GM12878 (cell line): ENCODE results near the gene NCAM1. TPM values are rescaled to one million over a fixed set of nuclear protein-coding genes. Genes with fewer than 3 reads are reported as not detected.

Experiments used
- ATAC-seq: fragments of 200-7000 bp; cut with Tn5 transposase; 3 replicates; pipeline ENCODE4 v1.9.1; 2020; ENCODE audit warnings: mild to moderate bottlenecking, moderate library complexity
- BruUV-seq: library from RNA; stranded (reverse); fragments of 400-500 nt; replicated peaks from 2 replicates; lab custom pipeline; 2021; lab: Mats Ljungman, UMichigan
- CTCF ChIA-PET: fragments of 300-600 bp; sonication (Branson Sonifier 250); formaldehyde crosslinking; extraction: SDS; loops from one replicate; lab custom pipeline; 2021; ENCODE audit warnings: inconsistent platforms; lab: Yijun Ruan, JAX
- POLR2A ChIA-PET: fragments of 350-600 bp; formaldehyde crosslinking; extraction: SDS; loops from one replicate; lab custom pipeline; 2021; ENCODE audit warnings: inconsistent platforms; lab: Charles Lee
- RAD21 ChIA-PET: fragments of 300-600 bp; sonication (Branson Sonifier 250); formaldehyde crosslinking; loops from one replicate; lab custom pipeline; 2023; ENCODE audit warnings: antibody characterized with exemption; ENCODE audit not compliant: unreplicated experiment; lab: Charles Lee
- SMC1A ChIA-PET: fragments of 300-600 bp; sonication (Branson Sonifier 250); formaldehyde crosslinking; loops from one replicate; lab custom pipeline; 2023; ENCODE audit not compliant: unreplicated experiment, uncharacterized antibody; lab: Charles Lee
- DNase-seq: peaks from one replicate; pipeline ENCODE4 v3.0.0-alpha.2; 2011; ENCODE audit warnings: low read depth, low spot score
- FAIRE-seq: peaks from 3 replicates; lab custom pipeline; 2011; peaks lifted over from hg19 to GRCh38; lab: Jason Lieb, UNC
- H2AFZ ChIP-seq: 2 replicates; pipeline ENCODE4 v1.6.0; 2011; ENCODE audit warnings: low read depth, low read length, control low read depth; ENCODE audit not compliant: control insufficient read depth
- H3K27ac ChIP-seq: 2 replicates; pipeline ENCODE4 v1.5.1; 2011; ENCODE audit warnings: control low read depth; ENCODE audit not compliant: control insufficient read depth, insufficient read depth
- H3K27me3 ChIP-seq, 2 experiments: replicated peaks in 1 of 2; 2 replicates each; pipeline versions ENCODE4 v1.6.0 to v1.6.1; 2011; ENCODE audit warnings: low read length in 1 of 2; ENCODE audit not compliant: control insufficient read depth in 2 of 2, insufficient read depth in 2 of 2
- H3K36me3 ChIP-seq, 2 experiments: 2 replicates each; pipeline ENCODE4 v1.5.1; 2011; ENCODE audit warnings: low read length in 1 of 2; ENCODE audit not compliant: control insufficient read depth in 2 of 2, insufficient read depth in 2 of 2
- H3K4me1 ChIP-seq: 2 replicates; pipeline ENCODE4 v1.6.1; 2011; ENCODE audit warnings: mild to moderate bottlenecking, low read length, moderate library complexity, mixed read lengths; ENCODE audit not compliant: control insufficient read depth, insufficient read depth
- H3K4me2 ChIP-seq: 2 replicates; pipeline ENCODE4 v1.6.0; 2011; ENCODE audit warnings: control low read depth; ENCODE audit not compliant: control insufficient read depth, insufficient read depth
- H3K4me3 ChIP-seq: fragments of 200-600 bp; sonication (generic); 2 replicates; pipeline ENCODE4 v1.5.1; 2016
- H3K79me2 ChIP-seq: 2 replicates; pipeline ENCODE4 v1.6.0; 2011; ENCODE audit warnings: low read length; ENCODE audit not compliant: control insufficient read depth, insufficient read depth
- H3K9ac ChIP-seq: 2 replicates; pipeline ENCODE4 v1.8.0; 2011; ENCODE audit warnings: low read length, control low read depth, mixed read lengths; ENCODE audit not compliant: control insufficient read depth, insufficient read depth
- H3K9me3 ChIP-seq: replicated peaks from 3 replicates; pipeline ENCODE4 v1.5.1; 2011; ENCODE audit warnings: mild to moderate bottlenecking, low read length; ENCODE audit not compliant: control insufficient read depth, insufficient read depth
- H4K20me1 ChIP-seq: 2 replicates; pipeline ENCODE4 v1.6.0; 2011; ENCODE audit not compliant: control insufficient read depth, insufficient read depth
- NKRF ChIP-seq: fragments of 450-650 bp; conservative IDR thresholded peaks from 2 replicates; pipeline ENCODE4 v1.6.1; 2017; ENCODE audit warnings: mild to moderate bottlenecking, moderate library complexity
- PKNOX1 ChIP-seq: fragments of 450-650 bp; IDR thresholded peaks from 2 replicates; pipeline ENCODE4 v1.6.1; 2016; ENCODE audit warnings: mild to moderate bottlenecking
- POU2F2 ChIP-seq: IDR thresholded peaks from 3 replicates; pipeline ENCODE4 v1.6.1; 2011; ENCODE audit warnings: low read depth, mild to moderate bottlenecking, low read length, borderline replicate concordance
- REST ChIP-seq: IDR thresholded peaks from 2 replicates; pipeline ENCODE4 v1.6.1; 2012; ENCODE audit warnings: mild to moderate bottlenecking, low read depth, low read length
- SMARCA5 ChIP-seq: fragments of 450-650 bp; IDR thresholded peaks from 2 replicates; pipeline ENCODE4 v1.6.1; 2017; ENCODE audit warnings: mild to moderate bottlenecking
- STAT3 ChIP-seq: IDR thresholded peaks from 2 replicates; pipeline ENCODE4 v1.6.1; 2011; ENCODE audit warnings: low read depth, low read length, improper control_type of control experiment
- WGBS: methylation state at CpG from one replicate; pipeline ENCODE4 v1.1.6; 2016; ENCODE audit warnings: low lambda C conversion rate; ENCODE audit not compliant: insufficient replicate concordance, insufficient coverage; ENCODE audit errors: missing lambda C conversion rate; 5-methylcytosine and 5-hydroxymethylcytosine counted together
- in situ Hi-C: fragments of 300-500 bp; cut with MboI; formaldehyde crosslinking; loops from 9 replicates; pipeline ENCODE4 v1.14.3; 2018; ENCODE audit warnings: mixed read lengths
- intact Hi-C: fragments of 100-400 bp; cut with micrococcal nuclease; formaldehyde crosslinking; loops from one replicate; pipeline ENCODE4 v1.14.2; 2022; ENCODE audit not compliant: unreplicated experiment
- polyA plus RNA-seq, 11 experiments: library from polyadenylated mRNA; depleted of rRNA in 4 of 11; unstranded in 6 of 11; stranded (reverse) in 5 of 11; fragments of >200 nt; fragmentation: Nextera tagmentation in 4 of 11; fragmentation: Illumina TruSeq in 1 of 11; extraction: Ambion mirVana in 4 of 11; extraction: Trizol in 1 of 11; gene quantifications; 1 replicate in 1 of 11; 2 replicates in 10 of 11; pipeline versions ENCODE4 v1.2.1 to v1.2.3, GENCODE V29; 2011 to 2016; ENCODE audit warnings: inconsistent platforms in 2 of 11, missing spikeins in 2 of 11, low read depth in 1 of 11
- total RNA-seq, 4 experiments: library from RNA; depleted of rRNA in 3 of 4; stranded (reverse); fragments of >200 nt in 3 of 4; fragmentation: Illumina TruSeq in 1 of 4; extraction: Trizol in 1 of 4; gene quantifications; 2 replicates each; pipeline versions ENCODE4 v1.2.1 to v1.2.3, GENCODE V29; 2013 to 2021

The NCAM1 gene
- total and polyA plus RNA-seq, 10 of the 15 experiments (the other 5 are each of a cell fraction or from before 2014, with no cell fraction given), result 0.10 to 0.23 (median 0.11) TPM; not detected in 7

- ATAC-seq (no peak), DNase-seq (no peak), FAIRE-seq (no peak)
- Histone ChIP-seq H3K9me3 (no peaks in the 10 kb centered on the region), H3K4me1 (no peaks in the 10 kb centered on the region), H3K27ac (no peak overlapping the region), H3K4me2 (no peak overlapping the region), H3K9ac (no peak overlapping the region), H4K20me1 (no peaks in the 10 kb centered on the region), H3K36me3 (no peaks in the 10 kb centered on the region), H3K4me3 (no peak overlapping the region), H3K79me2 (no peaks in the 10 kb centered on the region), H3K27me3 (no peaks in the 10 kb centered on the region), H2AFZ (no peak overlapping the region)
- intact Hi-C loops, result no loop called here
- ChIA-PET RAD21 (no interaction called here), SMC1A (interaction anchor here (0.8 kb wide), 1 partner anchor 205 kb away, joined by 3 read pairs; no protein-coding TSS in a partner anchor), POLR2A (no interaction called here), CTCF (no interaction called here)
- no peak for TF ChIP-seq REST
- no peak for TF ChIP-seq NKRF
- no peak for TF ChIP-seq STAT3
- no peak for TF ChIP-seq PKNOX1
- no peak for TF ChIP-seq POU2F2
- TF ChIP-seq SMARCA5, result no peak
- WGBS, result 43% methylated on average over 4 of the region's 4 CpGs
- no TSS peak for BruUV-seq
- in situ Hi-C loops, result no loop called here
Observed at GRCh38 chr11:113151521-113151920, 190.3 kb downstream of the NCAM1 start.
